Hematopoietic multipotent progenitor cell treated with erythropoietin and hydrocortisone succinate and interleukin-3 and kit ligand, for 8 days (in vitro differentiated cells): Measurements from ENCODE around the gene MLN.

ENCODE experiments used
- DNase-seq: peaks from one replicate; pipeline ENCODE4 v3.0.0-alpha.2; 2015

Gene MLN

GRCh38 chr6:33750244-33750991 lies 53.4 kb downstream of the MLN start:
- DNase-seq = no peak

- DNase-seq = no peak
These were observed 54.4 kb downstream of the MLN start for GRCh38 chr6:33749401-33749800.

GRCh38 chr6:33748841-33749240 lies 55.0 kb downstream of the MLN start:
- DNase-seq = no peak

- no peak for DNase-seq
These were observed 56.0 kb downstream of the MLN start for GRCh38 chr6:33747823-33748222.

GRCh38 chr6:33746651-33747100 lies 57.1 kb downstream of the MLN start, which contains the start of gene IP6K3:
Gene IP6K3 (minus strand): TSS chr6:33746905. CDS start chr6:33735476, 11,429 bp downstream.
- no peak for DNase-seq

GRCh38 chr6:33746036-33746600 lies 57.7 kb downstream of the MLN start:
- no peak for DNase-seq

GRCh38 chr6:33745548-33745947 lies 58.3 kb downstream of the MLN start:
- DNase-seq = no peak

- no peak for DNase-seq
These were observed 58.8 kb downstream of the MLN start for GRCh38 chr6:33744895-33745546.
